ENCODE results near the gene SERPINA10.
A peak's percentile ranks its signal among the peaks of the same experiment; 100 is the strongest.

The SERPINA10 gene, protein sequence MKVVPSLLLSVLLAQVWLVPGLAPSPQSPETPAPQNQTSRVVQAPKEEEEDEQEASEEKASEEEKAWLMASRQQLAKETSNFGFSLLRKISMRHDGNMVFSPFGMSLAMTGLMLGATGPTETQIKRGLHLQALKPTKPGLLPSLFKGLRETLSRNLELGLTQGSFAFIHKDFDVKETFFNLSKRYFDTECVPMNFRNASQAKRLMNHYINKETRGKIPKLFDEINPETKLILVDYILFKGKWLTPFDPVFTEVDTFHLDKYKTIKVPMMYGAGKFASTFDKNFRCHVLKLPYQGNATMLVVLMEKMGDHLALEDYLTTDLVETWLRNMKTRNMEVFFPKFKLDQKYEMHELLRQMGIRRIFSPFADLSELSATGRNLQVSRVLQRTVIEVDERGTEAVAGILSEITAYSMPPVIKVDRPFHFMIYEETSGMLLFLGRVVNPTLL

GRCh38 chr14:94292872-94293577 lies at the start of gene SERPINA10:
Gene SERPINA10, minus strand, starts transcription at chr14:94293268. Its CDS starts 2,675 bp downstream, at chr14:94290593.
- DNase-seq = no peak

- peak; percentile 63 to 77 for DNase-seq
Observed at GRCh38 chr14:94342334-94342934, 49.4 kb upstream of the SERPINA10 start.

- no peak for DNase-seq
Observed at GRCh38 chr14:94341656-94342333, 48.7 kb upstream of the SERPINA10 start.

DNA sequence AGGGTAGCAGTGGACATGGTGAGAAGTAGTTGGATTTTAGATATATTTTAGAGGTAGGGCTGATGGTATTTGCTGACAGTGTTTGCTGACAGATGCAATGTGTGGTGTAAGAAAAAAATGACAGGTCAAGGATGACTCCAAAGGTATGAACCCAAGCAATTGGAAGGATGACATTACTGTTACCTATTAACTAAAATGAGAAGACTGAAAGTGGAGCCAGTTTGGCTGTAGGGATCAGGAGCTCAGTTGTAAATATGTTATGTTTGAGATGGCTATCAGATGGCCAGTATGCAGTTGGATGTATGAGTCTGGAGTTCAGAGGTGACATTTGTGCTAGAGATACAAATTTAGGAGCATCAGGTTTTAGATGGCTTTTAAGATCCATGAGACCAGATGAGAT lies 47.5 kb upstream of the SERPINA10 start:
- no peak for DNase-seq

GRCh38 chr14:94338023-94338422 lies 45.0 kb upstream of the SERPINA10 start:
- no peak for DNase-seq

GRCh38 chr14:94337274-94337673 lies 44.2 kb upstream of the SERPINA10 start:
- DNase-seq = no peak

- DNase-seq = no peak
Observed at GRCh38 chr14:94334872-94335271, 41.8 kb upstream of the SERPINA10 start.

DNA sequence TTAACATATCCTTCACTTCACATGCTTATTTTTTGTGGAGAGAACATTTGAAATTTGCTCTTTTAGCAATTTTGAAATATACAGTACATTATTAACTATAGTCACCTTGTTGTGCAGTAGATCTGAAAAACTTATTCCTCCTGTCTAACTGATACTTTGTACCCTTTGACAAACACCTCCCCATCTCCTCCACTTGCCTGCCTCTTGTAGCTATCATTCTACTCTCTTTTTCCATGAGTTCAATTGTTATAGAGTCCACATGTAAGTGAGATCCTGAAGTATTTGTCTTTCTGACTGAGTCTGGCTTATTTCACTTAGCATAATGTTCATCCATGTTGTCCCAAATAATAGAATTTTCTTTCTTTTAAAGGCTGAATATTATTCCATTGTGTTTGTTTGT lies 39.5 kb upstream of the SERPINA10 start:
- DNase-seq = no peak

GRCh38 chr14:94332063-94332583 lies 39.1 kb upstream of the SERPINA10 start:
- no peak for DNase-seq

GRCh38 chr14:94331462-94331861 lies 38.4 kb upstream of the SERPINA10 start:
- no peak for DNase-seq

DNA sequence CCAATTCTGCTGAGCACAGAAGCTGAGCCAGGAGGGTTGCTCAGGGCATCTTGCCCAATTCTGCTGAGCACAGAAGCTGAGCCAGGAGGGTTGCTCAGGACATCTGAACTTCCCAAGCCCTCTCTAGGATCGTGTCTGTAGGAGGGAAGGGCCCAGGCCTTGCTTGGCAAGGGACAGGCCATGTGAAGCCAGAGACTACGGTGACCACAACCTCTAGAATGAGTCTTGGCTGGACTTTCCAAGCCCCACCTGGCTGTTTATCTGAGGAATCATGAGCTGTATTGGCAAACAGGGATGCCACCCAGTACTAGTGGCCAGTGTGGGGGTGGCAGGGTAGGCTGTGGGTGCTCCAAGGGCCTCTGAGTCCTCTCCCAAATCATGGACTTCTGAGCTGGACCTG lies 37.8 kb upstream of the SERPINA10 start:
- DNase-seq = no peak

DNA sequence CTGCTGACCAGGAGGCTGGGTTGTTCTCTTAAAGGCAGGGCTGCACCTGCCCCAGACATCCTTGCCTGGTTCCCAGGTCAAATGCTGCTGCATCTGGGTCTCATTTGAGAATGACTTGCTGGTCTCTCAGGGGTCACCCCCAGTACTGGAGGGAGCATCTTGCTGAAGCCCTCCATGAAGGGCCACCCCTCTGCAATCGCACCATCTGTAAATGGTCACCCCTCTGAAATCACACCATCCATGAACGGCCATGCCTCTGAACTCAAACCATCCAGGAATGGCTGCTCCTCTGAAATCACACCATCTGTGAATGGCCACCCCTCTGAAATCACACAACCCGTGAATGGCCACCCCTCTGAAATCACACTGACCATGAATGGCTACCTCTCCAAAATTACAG lies 37.4 kb upstream of the SERPINA10 start:
- DNase-seq = no peak

DNA sequence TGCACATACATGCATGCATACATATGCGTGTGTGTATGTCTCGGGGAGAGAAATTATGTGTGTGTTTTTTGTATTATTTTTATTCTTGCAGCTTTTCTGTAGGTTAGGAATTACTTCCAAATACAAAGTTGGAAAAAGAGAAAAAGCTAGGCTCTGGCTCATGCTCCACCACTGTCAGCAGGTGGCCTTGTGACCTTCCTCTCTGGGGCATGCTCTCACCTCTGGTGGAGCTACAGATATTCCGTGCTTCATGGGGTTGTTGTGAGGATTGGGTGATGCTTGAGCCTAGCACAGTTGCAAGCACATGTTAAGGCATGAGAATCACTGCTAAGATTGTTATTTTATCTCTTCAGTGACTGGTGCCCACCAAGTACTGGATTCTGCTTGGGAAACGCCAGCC lies 36.8 kb upstream of the SERPINA10 start:
- DNase-seq = no peak

DNA sequence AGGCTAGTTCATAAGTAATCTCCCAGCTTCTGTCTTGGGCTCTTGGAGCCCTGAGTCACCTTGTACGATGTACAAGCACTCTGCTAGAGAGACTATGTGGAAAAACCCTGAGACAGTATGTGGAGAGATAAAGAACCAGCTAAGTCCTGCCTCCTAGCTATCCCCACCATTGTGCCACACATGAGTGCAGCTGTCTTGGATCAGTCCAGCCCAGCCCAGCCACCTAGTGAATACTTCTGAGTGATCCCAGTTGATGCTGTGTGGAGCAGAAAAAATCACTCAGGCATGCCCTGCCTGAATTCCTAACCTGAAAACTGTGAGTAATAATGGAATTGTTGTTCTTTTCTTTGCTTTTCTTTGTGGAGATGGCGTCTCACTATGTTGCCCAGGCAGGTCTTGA lies 35.1 kb upstream of the SERPINA10 start:
- DNase-seq = no peak

DNA sequence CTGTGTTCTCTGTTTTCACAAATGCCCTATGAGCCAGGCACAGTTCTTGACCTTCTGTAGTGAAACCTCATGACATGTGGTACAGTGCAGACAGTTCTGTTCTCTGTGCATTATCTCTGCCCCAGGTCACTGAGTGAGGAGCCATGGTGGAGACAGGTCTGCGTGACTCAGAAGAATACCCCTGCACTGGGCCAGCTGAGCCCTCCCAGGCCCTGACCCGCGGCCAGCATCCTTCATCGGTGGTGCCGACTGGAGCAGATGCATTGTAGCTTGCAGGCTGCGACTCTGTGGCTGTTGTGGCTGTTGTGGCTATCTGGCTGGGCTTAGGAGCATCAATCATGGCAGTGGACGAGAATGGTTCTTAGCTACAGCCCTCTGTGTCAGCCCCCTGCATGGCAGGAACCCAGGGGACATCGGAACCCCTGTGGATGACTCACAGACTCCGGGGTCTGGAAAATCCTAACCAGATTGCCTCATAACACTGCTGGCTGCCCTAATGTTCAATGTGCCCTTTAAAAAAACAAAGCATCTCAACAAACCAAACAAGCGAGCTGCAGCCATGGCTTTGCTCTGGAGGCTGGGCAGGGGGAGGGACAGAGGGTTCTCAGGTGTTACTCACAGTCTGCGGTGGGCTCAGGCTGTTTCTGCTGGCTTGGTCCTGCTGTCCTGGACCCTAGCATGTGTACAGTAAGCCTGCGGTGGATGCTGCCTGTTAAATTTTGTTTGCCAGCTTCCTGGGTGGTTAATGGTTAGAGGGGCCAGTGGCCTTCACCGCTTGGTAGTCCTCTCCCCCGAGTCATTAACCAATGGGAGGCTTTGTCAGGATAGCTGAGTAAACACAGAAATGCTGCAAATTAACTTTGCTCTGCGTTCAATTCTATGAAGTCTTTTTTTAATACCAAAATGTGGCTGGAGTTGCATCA lies 29.8 kb upstream of the SERPINA10 start, which contains the start of gene SERPINA6:
TSS of gene SERPINA6 (minus strand) at position 689 of the 923 bp plus-strand sequence. CDS start 8,688 bp downstream, outside the sequence.
- no peak for DNase-seq

GRCh38 chr14:94321421-94322271 lies 28.6 kb upstream of the SERPINA10 start:
- DNase-seq = no peak

DNA sequence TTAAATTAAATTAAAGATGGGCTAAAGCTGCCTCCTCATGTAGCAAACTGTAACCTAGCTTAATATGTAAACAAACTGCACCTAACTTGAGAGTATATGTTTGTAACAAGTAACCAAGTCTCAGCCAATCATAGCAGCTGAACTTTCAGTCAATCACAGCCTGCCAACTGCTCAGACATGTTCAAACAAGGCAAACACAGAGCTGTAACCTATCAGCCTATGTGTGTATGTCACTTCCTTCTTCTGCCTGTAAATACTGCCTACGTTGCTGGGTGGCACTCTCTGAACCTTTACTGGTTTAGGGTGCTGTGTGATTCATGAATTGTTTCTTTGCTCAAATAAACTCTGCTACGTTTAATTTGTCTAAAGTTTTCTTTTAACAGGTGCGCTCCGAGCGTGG lies 27.2 kb upstream of the SERPINA10 start:
- DNase-seq = no peak

GRCh38 chr14:94317259-94317658 lies 24.2 kb upstream of the SERPINA10 start:
- peak in 1 of 2 experiments; percentile 35 for DNase-seq

- peak in 1 of 2 experiments; percentile 62 for DNase-seq
Observed at GRCh38 chr14:94316692-94317091, 23.6 kb upstream of the SERPINA10 start.

DNA sequence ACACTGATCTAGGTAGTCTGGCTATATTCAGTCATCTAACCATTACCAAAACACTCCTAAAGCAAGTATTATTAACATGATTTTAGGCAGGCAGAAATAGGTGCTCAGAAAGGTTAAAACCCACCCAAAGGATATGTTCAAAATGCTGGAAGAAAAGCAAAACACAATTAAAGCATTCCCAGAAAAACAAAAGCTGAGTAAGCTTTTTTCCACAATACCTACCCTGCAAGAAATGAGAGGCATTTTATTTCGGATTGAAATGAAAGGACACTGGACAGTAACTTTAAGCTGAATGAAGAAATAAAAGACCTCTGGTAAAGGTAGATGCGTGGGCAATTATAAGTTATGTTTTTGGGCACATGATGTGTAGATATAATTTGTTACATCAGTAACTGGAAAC lies 21.8 kb upstream of the SERPINA10 start:
- no peak for DNase-seq

All from NCI-H524 (cell line).